Skin epidermis (tissue), 12 donors: ENCODE measurements around the gene GAMT.
A peak's percentile ranks its signal among the peaks of the same experiment; 100 is the strongest.

ENCODE experiments used
- H3K27ac ChIP-seq, 21 experiments: fragments of 200-600 bp; sonication (generic) in 11 of 21; one replicate each; pipeline ENCODE4 v1.5.0; 2020; ENCODE audit warnings: mild to moderate bottlenecking in 3 of 21, inconsistent platforms in 2 of 21, moderate library complexity in 2 of 21
- H3K4me3 ChIP-seq, 7 experiments: fragments of 200-600 bp; sonication (generic) in 2 of 7; one replicate each; pipeline ENCODE4 v1.5.0; 2020; ENCODE audit warnings: inconsistent platforms in 2 of 7, mild to moderate bottlenecking in 2 of 7, moderate library complexity in 1 of 7

Gene GAMT

DNA sequence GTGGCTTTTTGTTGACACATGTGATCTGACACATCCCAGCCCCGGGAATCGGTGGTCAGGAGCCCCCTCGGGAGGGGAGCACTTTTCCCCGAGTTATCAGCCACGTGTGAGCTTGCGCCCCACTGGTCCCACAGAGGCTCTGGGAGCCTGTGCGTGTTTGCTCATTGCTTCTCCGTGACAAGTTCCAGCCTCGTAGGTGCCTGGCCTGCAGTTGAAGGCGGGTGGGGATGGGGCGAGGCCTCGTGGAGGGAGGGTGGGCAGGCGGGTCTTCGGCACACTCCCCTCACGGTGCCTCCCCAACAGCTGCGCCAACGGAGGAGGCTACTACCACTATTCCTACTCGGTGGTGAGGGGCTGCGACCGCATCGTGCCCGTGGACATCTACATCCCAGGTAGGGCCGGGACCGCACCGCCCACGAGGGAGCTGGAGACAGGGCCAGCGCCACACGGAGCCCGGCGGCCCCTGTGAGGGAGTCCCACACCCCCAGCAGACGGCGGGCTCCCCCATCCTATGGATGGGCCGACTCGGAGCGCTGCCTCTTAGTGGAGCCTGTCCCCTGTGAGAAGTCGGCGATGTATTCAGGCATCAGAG, 8.3 kb downstream of the GAMT start:
- no peak overlapping the region for H3K27ac ChIP-seq
- H3K4me3 ChIP-seq: no peak overlapping the region

DNA sequence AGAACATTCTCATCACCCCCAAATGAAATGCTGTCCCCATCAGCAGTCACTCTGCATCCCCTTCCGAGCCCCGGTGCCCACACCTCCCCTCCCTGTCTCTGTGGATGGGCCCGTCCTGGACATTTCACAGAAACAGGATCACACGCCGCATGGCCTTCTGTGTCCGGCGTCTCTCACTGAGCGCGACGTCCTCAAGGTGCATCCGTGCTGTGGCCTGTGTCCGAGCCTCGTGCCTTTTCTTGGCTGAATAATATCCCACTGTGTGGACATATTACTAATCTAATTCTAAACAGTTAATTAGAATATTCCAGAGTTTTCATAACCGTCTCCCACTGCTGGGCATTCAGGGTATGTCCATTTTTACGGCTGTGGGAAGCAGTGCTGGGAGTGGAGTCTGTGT, 8.9 kb downstream of the GAMT start:
- Histone ChIP-seq H3K4me3 (no peak overlapping the region), H3K27ac (no peak overlapping the region)

DNA sequence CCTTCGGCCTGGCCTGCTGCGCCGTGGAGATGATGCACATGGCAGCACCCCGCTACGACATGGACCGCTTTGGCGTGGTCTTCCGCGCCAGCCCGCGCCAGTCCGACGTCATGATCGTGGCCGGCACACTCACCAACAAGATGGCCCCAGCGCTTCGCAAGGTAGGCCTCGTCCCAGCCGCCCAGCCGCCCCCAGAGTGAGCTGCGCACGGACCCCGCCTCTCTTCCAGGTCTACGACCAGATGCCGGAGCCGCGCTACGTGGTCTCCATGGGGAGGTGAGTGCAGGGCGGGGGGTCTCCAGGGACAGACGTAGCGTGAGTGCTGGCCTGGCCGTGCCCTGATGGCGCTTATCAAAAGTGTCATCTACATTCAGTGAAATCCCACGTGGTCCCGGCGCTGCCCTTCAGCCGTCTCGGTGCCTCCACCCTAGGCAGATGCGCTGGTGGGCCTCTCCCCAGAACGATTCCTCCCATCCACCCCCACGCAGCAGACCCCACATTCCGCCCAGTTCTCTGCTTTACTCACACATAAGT, 10.4 kb downstream of the GAMT start:
- Histone ChIP-seq H3K4me3 (no peak overlapping the region), H3K27ac (no peak overlapping the region)

DNA sequence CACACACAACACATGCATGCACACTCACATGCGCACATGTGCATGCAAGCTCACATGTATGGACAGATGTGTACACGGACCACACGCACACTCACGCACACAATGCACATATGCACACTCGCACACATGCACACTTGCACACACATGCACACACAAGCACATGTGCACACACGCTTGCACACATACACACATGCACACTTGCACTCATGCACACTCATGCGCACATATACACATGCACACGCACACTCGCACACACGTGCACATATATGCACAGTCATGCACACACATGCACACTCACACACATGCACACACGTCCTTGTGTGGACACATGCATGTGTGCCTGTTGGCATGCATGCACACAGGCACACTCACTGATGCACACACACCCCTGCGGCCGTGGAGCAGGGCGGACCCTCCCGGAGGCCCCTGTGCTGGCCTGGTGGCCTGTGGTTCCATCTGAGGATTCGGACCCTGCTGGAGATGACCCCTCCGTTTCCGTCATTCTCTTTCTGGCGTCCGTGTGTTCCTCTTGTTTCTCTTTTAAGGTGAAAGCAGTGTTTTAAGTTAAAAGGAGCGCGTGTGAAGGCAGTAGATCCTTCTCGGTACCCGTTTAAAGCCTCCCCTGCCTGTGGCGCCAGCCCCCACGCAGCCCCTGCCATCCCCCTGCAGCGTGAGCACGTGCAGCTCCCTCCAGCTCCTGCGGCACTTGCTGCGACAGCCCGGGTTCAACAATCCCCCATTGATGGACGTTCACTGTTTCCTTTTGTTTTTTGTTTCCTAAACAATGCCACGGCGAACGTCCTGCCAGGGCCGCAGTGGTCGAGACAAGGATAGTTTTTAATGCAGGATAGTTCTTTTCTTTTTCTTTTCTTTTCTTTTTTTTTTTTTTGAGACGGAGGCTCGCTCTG, 12.1 kb downstream of the GAMT start:
- no peak overlapping the region for H3K4me3 ChIP-seq

DNA sequence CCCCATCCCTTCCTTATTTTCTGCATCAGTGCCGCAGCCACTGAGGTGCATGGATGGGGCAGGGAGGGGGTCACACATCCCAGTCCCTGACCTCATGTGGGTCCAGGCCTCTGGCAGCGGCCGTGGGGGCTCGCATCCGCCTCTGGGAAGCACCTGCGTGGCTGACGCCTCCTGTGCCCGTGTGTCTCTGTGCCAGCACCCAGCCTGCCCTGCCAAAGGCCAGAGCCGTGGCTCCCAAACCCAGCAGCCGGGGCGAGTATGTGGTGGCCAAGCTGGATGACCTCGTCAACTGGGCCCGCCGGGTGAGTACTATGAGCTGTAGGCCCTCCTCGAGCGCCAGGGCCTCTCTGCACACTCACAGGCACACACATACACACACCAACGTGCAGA, 12.7 kb downstream of the GAMT start:
- no peak overlapping the region for H3K4me3 ChIP-seq
- H3K27ac ChIP-seq: no peak overlapping the region

More for the DNA sequence above, 12.1 kb downstream of the GAMT start:
- no peak overlapping the region for H3K27ac ChIP-seq

DNA sequence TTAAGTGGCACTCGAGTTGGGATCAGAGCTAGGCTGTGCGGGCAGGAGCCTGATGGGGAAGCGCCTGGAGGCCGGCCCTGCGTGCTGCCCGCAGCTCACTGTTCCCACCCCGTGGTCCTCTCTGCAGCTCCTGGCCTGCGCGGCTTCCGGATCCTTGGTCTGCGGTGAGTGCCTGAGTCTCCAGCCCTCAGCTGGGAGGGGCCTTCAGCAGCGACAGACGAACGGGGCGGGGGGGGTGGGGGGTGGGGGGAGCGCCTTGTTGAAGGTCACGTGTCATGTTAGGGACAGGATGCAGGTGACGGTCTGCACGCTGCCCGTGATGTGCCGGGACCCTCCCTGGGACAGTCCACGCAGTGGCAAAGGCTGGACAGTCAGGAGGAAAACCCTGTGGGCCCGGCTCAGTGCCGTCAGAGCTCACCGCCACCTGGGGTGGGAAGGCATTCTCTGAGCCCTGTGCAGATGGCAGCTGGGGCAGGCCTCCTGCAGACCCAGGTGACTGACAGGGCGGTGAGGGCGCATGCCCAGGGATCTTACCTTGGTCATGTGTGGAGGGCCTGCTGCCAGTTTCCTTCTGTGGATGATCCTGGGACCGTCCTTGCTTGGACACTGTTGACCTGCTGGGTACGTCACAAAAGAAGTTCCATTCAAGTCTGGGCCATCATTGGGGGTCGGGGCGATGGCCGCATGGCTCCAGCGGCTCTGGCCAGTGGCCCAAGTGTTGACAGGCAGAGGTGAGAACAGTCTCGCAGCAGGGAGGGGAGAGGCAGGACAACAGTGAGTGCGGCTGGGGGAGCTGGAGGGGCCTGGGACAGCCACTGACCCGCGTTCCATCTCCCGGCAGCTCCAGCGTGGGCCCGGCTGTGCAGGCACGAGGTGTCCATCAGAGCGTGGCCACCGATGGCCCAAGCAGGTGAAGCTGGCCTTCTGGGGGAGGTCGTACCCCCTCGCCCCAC, 13.4 kb downstream of the GAMT start:
- no peak overlapping the region for H3K4me3 ChIP-seq
- H3K27ac ChIP-seq: peak overlapping the region in 1 of 21 experiments; percentile 0

DNA sequence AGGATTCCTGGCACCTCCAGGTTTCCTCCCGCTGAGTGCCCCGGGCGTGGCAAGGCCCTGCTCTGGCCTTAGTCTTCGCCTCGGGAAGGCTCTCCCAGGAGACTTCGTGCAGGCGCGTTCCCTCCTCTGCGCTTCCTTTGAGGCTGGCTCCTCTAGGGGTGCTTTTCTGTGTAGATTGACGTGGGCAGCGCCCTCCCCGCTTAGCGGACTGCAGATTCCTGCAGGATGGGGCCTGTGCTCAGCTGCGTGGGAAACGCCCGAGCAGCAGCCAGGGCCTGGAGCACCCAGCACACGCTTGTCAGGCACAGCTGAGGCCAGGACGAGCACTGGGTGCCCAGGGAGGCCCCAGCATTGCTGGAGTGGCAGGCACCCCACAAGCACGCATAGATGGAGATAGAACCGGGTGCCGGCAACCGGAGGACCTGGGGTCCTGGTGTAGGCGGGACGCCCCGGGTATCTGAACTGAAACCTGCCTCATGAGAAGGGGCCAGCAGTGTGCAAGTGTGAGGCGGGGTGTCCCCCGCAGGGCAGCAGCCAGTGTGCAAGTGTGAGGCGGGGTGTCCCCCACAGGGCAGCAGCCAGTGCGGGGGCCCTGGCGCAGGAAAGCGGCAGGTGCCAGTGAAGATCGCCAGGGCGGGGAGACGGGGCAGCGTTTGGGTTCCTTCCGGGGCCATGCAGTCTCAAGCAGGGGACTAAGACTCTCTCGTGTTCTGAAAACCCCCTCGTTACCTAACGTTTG, 14.2 kb downstream of the GAMT start:
- H3K4me3 ChIP-seq: no peak overlapping the region

DNA sequence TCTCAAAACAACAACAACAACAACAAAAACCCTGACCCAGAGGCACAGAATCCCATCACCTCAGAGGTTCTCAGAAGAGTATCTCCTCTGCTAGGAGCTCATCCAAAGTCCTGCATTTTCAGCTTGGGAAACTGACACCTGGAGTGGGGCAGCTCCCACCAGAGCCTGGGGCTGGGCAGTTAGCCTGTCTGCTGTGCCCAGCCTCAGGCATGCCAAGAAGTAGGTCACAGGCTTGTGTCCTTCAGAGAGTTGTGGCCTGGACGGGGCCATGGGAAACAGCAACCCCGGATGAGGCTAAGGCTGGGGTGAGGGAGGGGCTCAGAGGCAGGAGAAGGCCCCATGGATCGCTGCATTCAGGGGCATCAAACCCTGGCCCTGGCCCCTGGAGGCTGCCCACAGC, 15.5 kb downstream of the GAMT start:
- no peak overlapping the region for H3K4me3 ChIP-seq
- no peak overlapping the region for H3K27ac ChIP-seq

More for the DNA sequence above, 14.2 kb downstream of the GAMT start:
- H3K27ac ChIP-seq: peak overlapping the region in 1 of 21 experiments; percentile 0

DNA sequence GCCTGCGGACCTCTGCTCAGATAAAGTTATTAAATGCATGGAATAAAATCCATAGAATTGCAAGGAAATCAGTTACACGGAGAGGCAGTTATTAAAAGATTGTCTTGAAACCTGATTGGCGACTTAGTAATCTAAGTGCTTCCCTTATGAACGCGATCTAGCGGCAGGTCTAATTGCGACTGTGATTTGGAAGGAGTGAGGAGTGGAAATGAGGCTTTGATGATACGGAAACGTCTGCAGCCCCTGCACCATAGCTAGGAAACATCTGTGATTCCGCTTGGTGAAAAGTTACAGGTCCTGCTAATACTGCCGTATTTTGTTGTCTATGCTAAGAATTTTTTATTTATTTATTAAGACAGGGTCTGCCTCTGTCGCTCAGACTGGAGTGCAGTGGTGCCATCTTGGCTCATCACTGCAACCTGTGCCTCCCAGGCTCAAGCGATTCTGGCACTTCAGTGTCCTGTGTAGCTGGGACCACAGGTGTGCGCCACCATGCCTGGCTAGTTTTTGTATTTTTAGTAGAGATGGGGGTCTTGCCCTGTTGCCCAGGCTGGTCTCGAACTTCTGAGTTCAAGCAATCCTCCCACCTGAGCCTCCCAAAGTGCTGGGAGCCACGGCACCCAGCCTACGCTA, 16.7 kb downstream of the GAMT start:
- Histone ChIP-seq H3K4me3 (peak overlapping the region; percentile 68 to 97 (median 86)), H3K27ac (peak overlapping the region in 18 of 21 experiments; percentile 78 to 96 (median 88))

DNA sequence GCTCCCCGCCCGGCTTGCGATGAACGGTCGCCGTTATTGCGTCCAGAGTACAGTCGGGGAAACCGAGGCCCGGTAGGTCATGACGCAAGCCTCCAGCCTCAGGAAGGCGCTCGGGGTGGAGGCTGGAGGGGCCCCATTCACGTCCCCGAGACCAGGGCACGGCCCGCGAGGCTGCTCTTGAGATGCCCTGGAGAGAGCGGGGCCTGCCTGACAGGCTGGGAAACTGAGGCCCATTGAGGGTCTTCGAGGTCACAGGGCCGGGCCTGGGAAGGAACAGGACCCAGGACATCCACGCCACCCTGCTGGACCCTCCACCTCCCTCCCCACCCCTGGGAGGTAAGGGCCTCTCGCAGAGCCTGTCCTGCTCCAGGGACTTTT, 17.3 kb downstream of the GAMT start:
- Histone ChIP-seq H3K27ac (peak overlapping the region in 20 of 21 experiments; percentile 67 to 96 (median 88)), H3K4me3 (peak overlapping the region; percentile 68 to 97 (median 86))

DNA sequence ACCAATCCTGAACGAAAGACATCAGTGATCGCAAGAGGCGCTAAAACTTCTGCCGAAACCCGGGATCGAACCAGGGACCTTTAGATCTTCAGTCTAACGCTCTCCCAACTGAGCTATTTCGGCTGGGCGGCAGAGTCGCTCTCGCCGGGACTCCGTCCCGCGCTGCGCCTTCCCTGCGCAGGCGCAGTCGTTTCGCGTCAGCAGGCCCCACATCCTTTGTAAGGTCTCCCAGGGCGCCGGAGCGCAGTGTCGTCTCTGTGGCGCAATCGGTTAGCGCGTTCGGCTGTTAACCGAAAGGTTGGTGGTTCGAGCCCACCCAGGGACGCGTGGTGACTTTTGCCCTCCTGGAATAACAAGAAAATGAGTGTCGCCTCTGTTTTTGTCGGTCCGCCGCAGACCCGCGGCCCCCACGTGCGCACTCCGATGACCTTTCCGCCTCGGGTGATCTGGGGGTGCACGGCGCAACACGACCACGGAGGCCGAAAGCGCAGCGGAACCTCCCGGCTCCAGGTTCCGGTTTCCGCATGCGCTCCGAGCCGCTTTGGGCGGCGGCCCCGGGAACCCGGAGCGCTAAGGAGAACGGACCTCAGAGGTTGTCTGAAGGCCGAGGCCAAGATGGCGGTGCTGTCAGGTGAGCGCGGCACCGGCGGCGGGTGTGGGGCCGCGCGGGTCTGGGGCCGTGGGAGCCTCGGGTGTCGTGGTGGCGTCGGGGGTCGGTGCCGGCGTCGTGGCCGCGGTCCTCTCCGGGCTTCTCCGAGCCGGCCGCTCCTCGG, 17.8 kb downstream of the GAMT start, which contains the start of gene NDUFS7:
Gene NDUFS7 (plus strand): TSS at position 596 of the 773 bp plus-strand sequence. CDS start 20 bp downstream, at position 616.
- peak within 1 kb of the TSS in 20 of 21 experiments; percentile 67 to 96 (median 88) for H3K27ac ChIP-seq
- H3K4me3 ChIP-seq: peak within 1 kb of the TSS; percentile 68 to 97 (median 86)

DNA sequence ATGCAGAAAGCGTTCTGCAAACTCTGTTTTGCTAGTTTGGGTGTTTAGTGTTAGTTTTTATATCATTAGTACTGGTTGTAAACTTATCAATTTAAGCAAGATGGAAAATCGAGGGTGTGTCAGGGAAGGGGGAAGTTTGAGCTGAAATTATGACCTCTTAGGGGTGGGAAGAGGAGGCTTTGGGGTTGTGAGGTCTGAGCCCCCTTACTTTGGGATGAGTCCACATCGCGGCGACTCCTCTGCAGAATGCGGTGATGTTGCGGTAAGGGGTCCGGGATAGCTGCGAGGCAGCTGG, 18.4 kb downstream of the GAMT start:
- H3K4me3 ChIP-seq: peak overlapping the region in 5 of 7 experiments; percentile 68 to 97 (median 81)
- H3K27ac ChIP-seq: peak overlapping the region in 2 of 21 experiments; percentile 91 to 95

DNA sequence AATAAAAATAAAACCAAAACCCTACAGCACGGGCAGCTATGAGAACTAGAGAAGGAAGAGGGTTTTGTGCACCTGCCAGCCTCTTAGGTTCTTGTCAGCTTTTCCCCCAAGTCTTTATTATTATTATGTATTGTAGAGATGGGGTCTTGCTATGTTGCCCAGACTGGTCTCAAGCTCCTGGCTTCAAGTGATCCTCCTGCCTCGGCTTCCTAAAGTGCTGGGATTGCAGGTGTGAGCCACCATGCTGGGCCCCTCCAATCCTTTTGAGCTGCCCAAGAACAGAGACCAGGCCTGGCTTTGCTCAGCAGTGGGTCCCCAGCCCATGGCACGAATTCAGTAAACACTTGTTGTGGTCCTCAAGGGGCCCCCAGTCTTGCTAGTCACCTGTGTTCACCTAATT, 19.1 kb downstream of the GAMT start:
- H3K27ac ChIP-seq: no peak overlapping the region
- no peak overlapping the region for H3K4me3 ChIP-seq

DNA sequence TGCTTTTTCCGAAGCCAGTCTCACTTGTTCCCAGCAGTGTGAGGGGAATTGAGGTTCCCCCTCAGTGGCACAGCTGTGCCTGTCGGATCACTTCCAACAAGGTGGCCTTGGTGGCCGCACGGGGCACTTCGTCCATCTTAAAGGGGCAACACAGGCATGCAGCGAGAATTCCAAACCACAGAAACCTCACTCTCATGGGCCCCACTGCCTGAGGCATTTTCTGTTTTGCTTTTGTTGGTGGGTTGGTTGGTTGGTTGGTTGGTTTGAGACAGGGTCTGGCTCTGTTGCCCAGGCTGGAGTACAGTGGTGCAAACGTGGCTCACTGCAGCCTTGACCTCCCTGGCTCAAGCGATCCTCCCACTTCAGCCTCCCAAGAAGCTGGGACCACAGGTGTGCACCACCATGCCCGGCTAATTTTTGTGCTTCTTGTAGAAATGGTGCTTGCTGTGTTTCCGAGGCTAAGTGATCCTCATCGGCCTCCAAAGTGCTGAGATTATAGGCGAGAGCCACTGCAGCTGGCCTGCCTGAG, 21.3 kb downstream of the GAMT start:
- peak overlapping the region in 1 of 21 experiments; percentile 7 for H3K27ac ChIP-seq
- no peak overlapping the region for H3K4me3 ChIP-seq

DNA sequence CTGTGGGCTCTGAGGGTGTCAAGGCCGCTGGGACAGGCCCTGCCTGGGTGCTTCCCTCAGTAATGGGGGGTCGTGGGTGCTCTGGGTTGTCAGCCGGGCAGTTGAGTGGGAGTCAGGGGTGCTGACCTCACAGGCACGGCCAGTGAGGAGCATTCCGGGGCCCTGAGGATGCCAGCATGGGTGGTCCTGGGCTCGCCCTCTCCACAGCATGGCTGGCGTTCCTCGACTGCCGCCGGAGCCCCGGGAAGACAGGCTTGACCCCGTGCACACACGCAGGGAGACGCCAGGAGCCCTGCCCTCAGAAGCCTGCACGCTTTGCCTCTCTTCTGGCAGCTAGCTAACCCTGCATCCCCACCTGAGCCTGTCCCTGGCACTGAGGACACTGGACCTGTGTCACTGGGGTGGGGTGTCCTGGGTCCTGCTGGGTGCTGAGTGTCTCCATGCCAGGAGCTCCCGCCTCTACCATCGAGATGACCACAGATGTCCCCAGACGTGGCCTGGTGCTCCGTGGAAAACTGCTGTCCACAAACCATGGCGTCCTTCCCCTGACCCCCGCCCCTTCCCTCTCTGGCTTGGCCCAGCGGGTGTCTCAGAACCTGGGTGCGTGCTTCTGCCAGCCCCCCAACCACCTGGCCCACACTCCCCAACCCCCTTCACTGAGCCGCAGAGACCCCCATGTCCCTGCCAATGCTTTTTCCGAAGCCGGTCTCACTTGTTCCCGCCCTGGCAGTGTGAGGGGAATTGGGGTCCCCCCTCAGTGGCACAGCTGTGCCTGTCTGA, 22.0 kb downstream of the GAMT start:
- Histone ChIP-seq H3K4me3 (no peak overlapping the region), H3K27ac (peak overlapping the region in 1 of 21 experiments; percentile 7)

DNA sequence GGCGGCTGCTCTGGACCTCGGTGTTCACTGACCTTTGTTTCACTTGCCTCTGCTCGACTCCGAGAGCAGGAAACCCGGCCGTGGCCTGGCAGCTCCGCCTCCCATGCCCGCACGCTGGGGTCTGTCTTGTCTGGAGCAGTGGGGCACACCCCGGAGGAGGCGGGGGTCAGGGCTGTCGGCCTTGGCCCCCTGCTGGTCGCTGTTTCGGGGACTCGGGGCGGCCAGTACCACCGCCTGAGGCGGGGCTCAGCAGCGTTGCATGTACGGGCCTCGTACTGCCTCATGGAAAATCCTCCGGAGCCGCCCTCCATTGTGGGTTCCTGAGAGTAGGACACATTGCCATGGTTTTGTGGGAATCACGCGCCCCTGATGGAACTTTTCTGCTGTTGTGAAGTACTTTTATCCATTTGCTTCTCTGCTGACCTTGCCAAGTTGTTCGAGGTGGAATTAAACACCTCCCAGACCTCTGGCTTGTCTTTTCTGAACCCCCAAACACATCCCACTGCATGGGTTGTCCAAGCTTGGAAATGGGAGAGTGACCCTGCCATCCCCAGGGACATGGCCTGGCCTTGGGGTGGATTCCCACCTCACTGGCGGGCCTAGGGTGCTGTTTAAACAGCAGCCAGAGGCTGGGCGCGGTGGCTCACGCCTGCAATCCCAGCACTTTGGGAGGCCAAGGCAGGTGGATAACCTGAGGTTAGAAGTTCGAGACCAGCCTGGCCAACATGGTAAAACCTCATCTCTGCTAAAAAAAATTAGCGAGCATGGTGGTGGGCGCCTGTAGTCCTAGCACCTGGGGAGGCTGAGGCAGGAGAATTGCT, 23.2 kb downstream of the GAMT start:
- Histone ChIP-seq H3K4me3 (no peak overlapping the region), H3K27ac (no peak overlapping the region)
